Fibroblast of pulmonary artery (primary cell): Measurements from ENCODE around the gene EIF4B.

Experiments used
- DNase-seq: peaks from one replicate; pipeline ENCODE4 v3.0.0-alpha.2; 2010; ENCODE audit warnings: low read depth
- H3K4me3 ChIP-seq: replicated peaks from 2 replicates; pipeline ENCODE4 v1.5.1; 2011; ENCODE audit warnings: low read depth, mild to moderate bottlenecking, control low read depth, low read length, moderate library complexity
- CTCF ChIP-seq: IDR thresholded peaks from 2 replicates; pipeline ENCODE4 v1.5.1; 2011; ENCODE audit warnings: mild to moderate bottlenecking, control low read depth, low read length, inconsistent platforms; ENCODE audit errors: missing control alignments

EIF4B gene

GRCh38 chr12:53063708-53064612 lies 57.7 kb downstream of the EIF4B start:
- peak; percentile 61 for DNase-seq
- TF ChIP-seq CTCF: no peak
- no peak overlapping the region for H3K4me3 ChIP-seq

- DNase-seq: no peak
- no peak for TF ChIP-seq CTCF
- H3K4me3 ChIP-seq: no peak overlapping the region
These were observed 58.6 kb downstream of the EIF4B start for GRCh38 chr12:53064613-53065436.

- no peak for TF ChIP-seq CTCF
- DNase-seq: no peak
These were observed 59.2 kb downstream of the EIF4B start for GRCh38 chr12:53065470-53065869.

GRCh38 chr12:53065975-53066931 lies 60.0 kb downstream of the EIF4B start:
- DNase-seq: peak; percentile 87
- H3K4me3 ChIP-seq: no peak overlapping the region
- TF ChIP-seq CTCF: peak; percentile 78

More at GRCh38 chr12:53065470-53065869, 59.2 kb downstream of the EIF4B start:
- no peak overlapping the region for H3K4me3 ChIP-seq

GRCh38 chr12:53067074-53067992 lies 61.1 kb downstream of the EIF4B start:
- TF ChIP-seq CTCF: no peak
- H3K4me3 ChIP-seq: no peak overlapping the region
- DNase-seq: no peak
